OCI-LY1 (cell line): ENCODE results near the gene SBK2.

Experiments used
- H2AFZ ChIP-seq: fragments of 200-600 bp; sonication (generic), shearing (Covaris generic); 2 replicates; pipeline ENCODE4 v1.6.0; 2014; ENCODE audit warnings: antibody characterized with exemption, mild to moderate bottlenecking, low read length
- H3F3A ChIP-seq: fragments of 200-600 bp; sonication (generic), shearing (Covaris generic); 2 replicates; pipeline ENCODE4 v1.6.0; 2014; ENCODE audit warnings: mild to moderate bottlenecking, antibody characterized with exemption, low read length, moderate library complexity; ENCODE audit not compliant: insufficient read depth
- H3K27ac ChIP-seq: fragments of 200-600 bp; sonication (generic); 2 replicates; pipeline ENCODE4 v1.5.1; 2014; ENCODE audit warnings: low read length, mixed run types, mild to moderate bottlenecking, low read depth; ENCODE audit not compliant: poor library complexity, severe bottlenecking
- H3K27me3 ChIP-seq: fragments of 200-600 bp; sonication (generic); 2 replicates; pipeline ENCODE4 v1.6.0; 2014; ENCODE audit warnings: antibody characterized with exemption, mild to moderate bottlenecking, low read length, moderate library complexity; ENCODE audit not compliant: insufficient read depth
- H3K36me3 ChIP-seq: fragments of 200-600 bp; sonication (generic); 2 replicates; pipeline ENCODE4 v1.6.1; 2014; ENCODE audit warnings: mild to moderate bottlenecking, antibody characterized with exemption, low read length, moderate library complexity, mixed read lengths; ENCODE audit not compliant: insufficient read depth
- H3K4me1 ChIP-seq: fragments of 200-600 bp; sonication (generic); 2 replicates; pipeline ENCODE4 v1.5.1; 2014; ENCODE audit warnings: mild to moderate bottlenecking, low read length, moderate library complexity; ENCODE audit not compliant: insufficient read depth, severe bottlenecking
- H3K4me2 ChIP-seq: fragments of 200-600 bp; sonication (generic), shearing (Covaris generic); 2 replicates; pipeline ENCODE4 v1.6.1; 2014; ENCODE audit warnings: low read length
- H3K4me3 ChIP-seq: fragments of 200-600 bp; sonication (generic); 2 replicates; pipeline ENCODE4 v1.5.1; 2014; ENCODE audit warnings: low read length, low read depth, mild to moderate bottlenecking, mixed read lengths; ENCODE audit not compliant: poor library complexity, severe bottlenecking
- H3K79me2 ChIP-seq: fragments of 200-600 bp; shearing (Covaris generic); 2 replicates; pipeline ENCODE4 v1.6.1; 2016; ENCODE audit warnings: mixed run types, low read length, mixed read lengths; ENCODE audit not compliant: insufficient read depth
- H3K9ac ChIP-seq: fragments of 200-600 bp; sonication (generic), shearing (Covaris generic); 2 replicates; pipeline ENCODE4 v1.6.1; 2014; ENCODE audit warnings: mild to moderate bottlenecking, low read length, mixed read lengths
- H3K9me2 ChIP-seq: fragments of 200-600 bp; sonication (generic), shearing (Covaris generic); 2 replicates; pipeline ENCODE4 v1.6.1; 2014; ENCODE audit warnings: low read depth, mild to moderate bottlenecking, low read length, mixed read lengths
- H3K9me3 ChIP-seq: fragments of 200-600 bp; shearing (Covaris generic); 2 replicates; pipeline ENCODE4 v1.6.1; 2014; ENCODE audit warnings: low read length, mixed read lengths
- H4K20me1 ChIP-seq: fragments of 200-600 bp; sonication (generic), shearing (Covaris generic); 2 replicates; pipeline ENCODE4 v1.6.0; 2016; ENCODE audit warnings: mild to moderate bottlenecking, low read length; ENCODE audit not compliant: insufficient read depth
- CTCF ChIP-seq: fragments of 200-600 bp; sonication (generic), shearing (Covaris generic); IDR thresholded peaks from 2 replicates; pipeline ENCODE4 v1.5.1; 2017; ENCODE audit warnings: mild to moderate bottlenecking, antibody characterized with exemption, low read length, moderate library complexity, mixed read lengths
- EZH2 ChIP-seq: fragments of 200-600 bp; sonication (generic), shearing (Covaris generic); IDR thresholded peaks from 2 replicates; pipeline ENCODE4 v1.8.0; 2017; ENCODE audit warnings: borderline replicate concordance, mixed run types, mild to moderate bottlenecking, antibody characterized with exemption, low read length, moderate library complexity, mixed read lengths

Gene SBK2

GRCh38 chr19:55549500-55550320 is 12.8 kb upstream of the SBK2 start:
- Histone ChIP-seq H3K4me2 (no peak overlapping the region), H3K4me3 (no peak overlapping the region), H3K79me2 (no peaks in the 10 kb centered on the region), H3F3A (no peaks in the 10 kb centered on the region), H3K9me2 (no peaks in the 10 kb centered on the region), H3K27ac (no peak overlapping the region), H3K9ac (no peak overlapping the region), H2AFZ (no peak overlapping the region), H4K20me1 (no peaks in the 10 kb centered on the region), H3K9me3 (no peaks in the 10 kb centered on the region), H3K36me3 (no peaks in the 10 kb centered on the region), H3K4me1 (no peaks in the 10 kb centered on the region), H3K27me3 (peaks cover 9% of the 10 kb centered on the region; the same call in 1 of the 2 replicates)
- TF ChIP-seq EZH2 (no peak), CTCF (no peak)

- Histone ChIP-seq H3K4me3 (no peak overlapping the region), H3K4me2 (no peak overlapping the region), H3K36me3 (no peaks in the 10 kb centered on the region), H4K20me1 (no peaks in the 10 kb centered on the region), H3K9ac (no peak overlapping the region), H3K9me2 (no peaks in the 10 kb centered on the region), H3K4me1 (no peaks in the 10 kb centered on the region), H3K9me3 (no peaks in the 10 kb centered on the region), H3K27ac (no peak overlapping the region), H3F3A (no peaks in the 10 kb centered on the region), H2AFZ (no peak overlapping the region), H3K27me3 (peaks cover 9% of the 10 kb centered on the region; the same call in 1 of the 2 replicates), H3K79me2 (no peaks in the 10 kb centered on the region)
- no peak for TF ChIP-seq EZH2
- TF ChIP-seq CTCF: no peak
Observed at GRCh38 chr19:55546822-55547614, 10.1 kb upstream of the SBK2 start.

GRCh38 chr19:55546011-55546410 is 9.1 kb upstream of the SBK2 start:
- Histone ChIP-seq H3K4me3 (no peak overlapping the region), H2AFZ (no peak overlapping the region), H3K27me3 (peaks cover 9% of the 10 kb centered on the region; the same call in 1 of the 2 replicates), H3K9me2 (no peaks in the 10 kb centered on the region), H3K4me1 (no peaks in the 10 kb centered on the region), H3K27ac (no peak overlapping the region), H3F3A (no peaks in the 10 kb centered on the region), H3K9ac (no peak overlapping the region), H4K20me1 (no peaks in the 10 kb centered on the region), H3K79me2 (no peaks in the 10 kb centered on the region), H3K9me3 (no peaks in the 10 kb centered on the region), H3K4me2 (no peak overlapping the region), H3K36me3 (no peaks in the 10 kb centered on the region)
- TF ChIP-seq EZH2: no peak
- no peak for TF ChIP-seq CTCF
